C4-2B (cell line): ENCODE data around the gene RASGEF1C.

Experiments used
- ZFX ChIP-seq: fragments of 450-650 bp; IDR thresholded peaks from 2 replicates; pipeline ENCODE4 v1.6.1; 2017
- TF ChIP-seq, protein P1 (sequence below): fragments of 450-650 bp; conservative IDR thresholded peaks from 2 replicates; pipeline ENCODE4 v1.5.1; 2017; ENCODE audit warnings: mild to moderate bottlenecking

DNA sequence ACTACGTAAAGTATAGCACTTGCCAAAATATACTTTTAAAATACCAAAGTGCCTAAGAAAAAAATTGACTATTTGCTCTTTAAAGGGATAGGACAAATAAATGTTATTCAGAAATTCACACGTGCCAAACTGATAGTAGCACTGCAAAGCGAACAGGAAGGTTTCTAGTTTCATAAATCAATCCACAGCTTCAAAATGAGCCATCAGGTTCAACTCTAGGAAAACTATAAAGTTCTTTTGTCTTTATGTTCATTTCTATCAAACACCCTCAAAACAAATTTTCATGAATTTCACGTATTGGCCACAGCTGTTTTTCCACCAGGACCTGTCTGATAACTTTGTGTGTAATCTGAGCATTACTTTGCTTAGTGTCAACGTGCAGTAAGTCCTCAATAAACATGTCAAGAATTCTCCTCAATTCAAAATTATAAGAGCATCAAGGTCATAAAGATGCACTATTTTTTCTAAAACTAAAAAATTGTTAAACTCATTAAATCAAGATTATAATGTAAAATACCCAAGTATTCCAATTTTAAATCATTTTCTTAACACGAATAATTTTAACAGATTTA lies 140.4 kb downstream of the RASGEF1C start:
- TF ChIP-seq, protein P1, sequence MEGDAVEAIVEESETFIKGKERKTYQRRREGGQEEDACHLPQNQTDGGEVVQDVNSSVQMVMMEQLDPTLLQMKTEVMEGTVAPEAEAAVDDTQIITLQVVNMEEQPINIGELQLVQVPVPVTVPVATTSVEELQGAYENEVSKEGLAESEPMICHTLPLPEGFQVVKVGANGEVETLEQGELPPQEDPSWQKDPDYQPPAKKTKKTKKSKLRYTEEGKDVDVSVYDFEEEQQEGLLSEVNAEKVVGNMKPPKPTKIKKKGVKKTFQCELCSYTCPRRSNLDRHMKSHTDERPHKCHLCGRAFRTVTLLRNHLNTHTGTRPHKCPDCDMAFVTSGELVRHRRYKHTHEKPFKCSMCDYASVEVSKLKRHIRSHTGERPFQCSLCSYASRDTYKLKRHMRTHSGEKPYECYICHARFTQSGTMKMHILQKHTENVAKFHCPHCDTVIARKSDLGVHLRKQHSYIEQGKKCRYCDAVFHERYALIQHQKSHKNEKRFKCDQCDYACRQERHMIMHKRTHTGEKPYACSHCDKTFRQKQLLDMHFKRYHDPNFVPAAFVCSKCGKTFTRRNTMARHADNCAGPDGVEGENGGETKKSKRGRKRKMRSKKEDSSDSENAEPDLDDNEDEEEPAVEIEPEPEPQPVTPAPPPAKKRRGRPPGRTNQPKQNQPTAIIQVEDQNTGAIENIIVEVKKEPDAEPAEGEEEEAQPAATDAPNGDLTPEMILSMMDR = no peak
- no peak for TF ChIP-seq ZFX
